ENCODE data around the gene LRRTM1.
A peak's percentile ranks its signal among the peaks of the same experiment; 100 is the strongest.

LRRTM1 gene

DNA sequence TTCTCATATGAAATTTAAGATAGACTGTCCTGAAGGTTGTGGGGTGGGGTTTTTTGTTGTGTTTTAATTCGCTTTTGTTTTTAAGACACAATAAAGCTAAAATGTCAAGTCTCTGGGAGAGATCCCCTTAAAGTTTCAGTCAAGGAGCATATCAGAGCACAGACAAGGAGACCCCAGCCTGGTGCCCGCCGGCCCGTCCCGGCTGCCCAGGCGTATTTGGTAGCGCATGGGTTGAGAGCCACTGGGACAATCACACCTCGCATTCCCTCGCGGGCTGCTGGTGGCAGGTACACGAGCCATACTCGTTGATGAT, 2.6 kb downstream of the LRRTM1 start:
- FAIRE-seq = no peak

DNA sequence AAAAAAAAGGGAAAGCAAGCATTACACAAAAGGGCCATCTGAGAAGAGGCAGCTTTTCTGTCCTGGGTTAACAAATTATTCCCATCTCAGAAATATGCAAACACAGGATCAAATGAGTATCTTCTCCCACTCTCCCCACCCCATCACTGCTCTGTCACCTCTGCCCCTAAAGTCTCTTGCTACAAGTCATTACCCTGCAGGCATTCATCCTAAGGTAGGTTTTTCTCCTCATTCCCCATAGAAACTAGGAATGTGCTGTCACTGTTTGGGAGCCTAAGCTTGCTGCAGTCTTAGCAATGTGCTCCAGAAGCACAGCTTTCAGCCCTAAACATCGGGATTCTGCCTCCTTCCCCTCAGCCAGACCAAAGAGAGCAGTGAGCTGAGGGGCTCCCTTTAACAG, 3.6 kb downstream of the LRRTM1 start:
- no peak for FAIRE-seq

DNA sequence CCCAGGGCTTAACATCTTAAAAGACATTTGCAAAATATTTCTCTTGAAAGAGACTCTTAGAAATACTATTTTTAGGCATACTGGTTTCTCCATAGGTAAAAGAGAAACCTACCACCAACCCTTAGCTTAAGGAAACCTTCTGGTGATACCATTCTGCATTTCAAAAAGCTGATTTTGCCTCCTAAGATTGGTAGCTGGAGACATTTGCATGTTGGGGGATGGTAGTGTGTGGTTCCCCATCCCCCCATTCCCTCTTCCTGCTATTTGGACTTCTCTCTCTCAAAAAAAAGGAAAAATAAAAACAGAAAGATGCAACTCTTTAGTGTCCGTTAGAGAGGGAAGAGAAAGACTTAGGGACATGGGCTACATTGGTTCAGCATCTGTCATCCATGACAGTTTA, 4.2 kb downstream of the LRRTM1 start:
- no peak for FAIRE-seq

DNA sequence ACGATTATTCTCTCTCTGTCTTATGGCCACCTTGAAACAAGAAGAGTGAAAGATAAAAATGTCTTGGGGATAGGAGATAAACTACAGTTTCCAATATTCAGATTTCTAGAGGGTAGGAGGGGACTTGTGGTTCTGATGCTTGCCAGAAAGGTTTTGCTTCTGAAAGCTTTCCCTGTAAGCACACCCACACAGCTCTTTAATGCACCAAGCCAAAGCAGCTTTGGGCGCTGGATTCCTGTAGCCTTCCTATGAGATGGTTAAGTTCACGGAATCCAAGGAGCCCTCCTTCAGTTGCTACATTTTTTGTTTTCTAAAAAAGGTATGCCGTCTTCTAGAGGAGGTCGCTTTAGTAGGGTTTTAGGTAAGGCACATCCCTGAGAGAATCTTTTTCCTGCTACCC, 4.9 kb downstream of the LRRTM1 start:
- FAIRE-seq = no peak

DNA sequence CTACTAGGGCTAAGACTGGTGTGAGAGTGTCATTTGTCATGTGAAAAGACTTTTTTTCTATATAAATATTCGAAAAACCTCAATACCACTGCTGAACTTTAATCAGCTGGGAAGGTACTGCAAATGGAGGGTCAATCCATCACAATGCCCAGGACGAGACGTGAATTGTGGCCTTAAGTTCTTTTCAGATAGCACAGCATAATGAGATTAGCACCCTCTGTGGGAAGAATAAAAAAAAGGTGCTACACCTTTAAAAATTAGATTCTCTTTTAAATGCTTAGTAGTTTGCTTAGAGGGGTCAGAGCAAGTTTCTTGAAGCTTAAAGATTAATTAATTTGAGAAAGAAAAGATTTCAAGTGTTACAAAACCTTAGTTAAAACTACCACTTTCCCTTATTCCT, 5.6 kb downstream of the LRRTM1 start:
- no peak for FAIRE-seq

DNA sequence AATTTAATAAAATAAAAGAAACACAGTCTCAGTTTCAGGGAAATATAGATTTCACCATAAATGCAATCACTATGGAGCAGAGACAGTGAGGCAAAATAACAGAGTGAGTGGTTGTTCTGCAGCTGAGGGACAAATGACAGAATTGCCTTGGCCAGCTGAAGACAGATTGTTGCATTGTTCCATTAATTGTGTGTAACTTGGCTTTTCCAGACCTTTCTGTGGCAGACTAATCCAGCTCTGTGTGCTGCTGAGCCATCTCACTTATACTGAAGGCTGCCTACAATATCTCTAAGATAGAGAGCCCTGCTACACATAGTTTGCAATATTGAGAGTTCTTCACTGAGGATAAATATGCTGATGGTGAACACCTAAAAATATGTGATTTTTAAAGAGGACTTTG, 11.5 kb downstream of the LRRTM1 start:
- FAIRE-seq = no peak

DNA sequence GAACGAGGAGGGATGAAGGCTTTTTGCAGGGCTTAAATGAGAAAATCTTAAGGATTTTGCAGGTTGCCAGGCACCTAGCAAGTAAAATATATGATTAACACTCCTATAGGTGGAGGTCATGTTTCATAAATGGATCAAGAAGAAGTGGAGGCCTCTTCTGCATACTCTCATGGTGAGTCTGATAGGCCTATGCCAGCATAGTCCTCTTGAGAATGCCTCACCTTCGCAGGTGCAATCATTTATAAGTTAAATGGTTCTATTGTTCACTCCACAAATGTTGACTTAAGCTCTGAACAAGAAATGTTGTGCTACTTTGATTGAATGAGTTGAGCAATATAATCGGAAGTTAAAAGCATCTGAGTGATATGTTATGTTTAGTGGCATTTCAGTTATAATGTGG, 12.1 kb downstream of the LRRTM1 start:
- no peak for FAIRE-seq

DNA sequence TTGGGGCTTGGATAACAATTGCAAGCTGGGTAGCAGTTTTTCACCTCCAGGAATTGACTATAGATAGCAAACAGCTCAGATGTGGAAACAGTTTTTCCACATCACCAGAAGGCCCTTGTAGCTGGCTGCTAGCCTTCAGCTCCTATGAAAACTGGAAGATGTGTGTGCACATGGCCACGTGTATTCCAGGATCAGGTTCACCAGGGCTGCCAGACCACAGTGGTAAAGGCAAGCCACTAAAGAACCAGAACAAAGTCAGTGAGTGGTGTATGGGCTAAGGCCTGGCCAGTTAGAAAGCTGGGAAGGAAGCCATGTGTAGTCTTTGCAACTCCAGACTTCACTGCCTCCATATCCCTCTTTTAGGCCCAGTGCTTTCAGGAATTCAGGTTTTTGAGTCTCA, 12.9 kb downstream of the LRRTM1 start:
- FAIRE-seq = no peak

DNA sequence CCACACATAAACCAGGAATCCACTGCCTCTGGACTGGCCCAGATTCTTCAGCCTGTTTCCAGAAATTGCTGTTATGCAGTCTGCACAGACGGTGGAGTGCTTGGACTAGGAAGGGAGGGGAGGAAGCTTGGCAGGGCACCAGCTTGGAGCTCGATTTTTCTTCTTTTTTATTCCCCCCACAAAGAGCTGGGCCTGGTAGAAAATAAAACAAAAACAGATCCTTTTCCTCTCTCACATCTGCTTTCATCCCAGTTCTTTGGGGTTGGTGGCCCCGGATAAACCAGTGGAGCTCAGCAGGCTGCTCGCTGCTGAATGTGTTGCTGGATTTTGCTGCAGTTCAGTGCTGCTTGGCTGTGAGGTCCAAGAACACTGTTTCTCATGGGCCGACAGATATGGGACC, 16.0 kb downstream of the LRRTM1 start:
- no peak for FAIRE-seq

DNA sequence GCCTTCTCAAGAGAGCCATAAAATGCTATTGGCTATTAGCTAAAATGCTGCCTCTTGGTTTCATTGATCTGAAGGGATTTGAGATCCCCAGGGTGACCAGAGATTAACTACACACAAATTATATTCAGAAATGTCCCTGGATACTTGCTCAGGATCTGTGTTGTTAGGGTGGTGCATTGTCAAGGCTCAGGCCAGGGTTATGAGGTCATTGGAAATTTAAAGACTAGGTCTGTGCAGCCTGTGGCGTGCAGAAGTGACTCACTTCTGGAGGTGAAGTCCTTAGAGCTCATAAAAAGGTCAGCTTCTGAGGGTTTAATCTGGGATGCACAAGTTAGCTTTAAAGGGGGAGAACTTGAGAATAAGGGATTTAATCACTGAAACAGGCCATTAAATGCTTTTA, 23.5 kb downstream of the LRRTM1 start:
- FAIRE-seq = no peak

DNA sequence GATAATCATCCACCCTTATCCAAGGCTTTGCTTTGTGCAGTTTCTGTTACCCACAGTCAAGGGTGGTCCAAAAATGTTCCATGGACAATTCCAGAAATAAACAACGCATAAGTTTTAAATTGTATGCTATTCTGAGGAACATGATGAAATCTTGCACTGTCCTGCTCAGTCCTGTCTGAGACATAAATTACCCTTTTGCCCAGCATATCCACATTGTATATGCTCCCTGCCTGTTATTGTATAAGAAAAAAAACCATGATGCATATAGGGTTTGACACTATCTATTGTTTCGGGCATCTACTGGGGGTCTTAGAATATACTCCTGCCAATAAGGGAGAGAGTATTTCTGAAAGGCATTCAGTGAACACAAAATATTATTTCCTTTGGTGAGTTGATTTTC, 24.0 kb downstream of the LRRTM1 start:
- no peak for FAIRE-seq

DNA sequence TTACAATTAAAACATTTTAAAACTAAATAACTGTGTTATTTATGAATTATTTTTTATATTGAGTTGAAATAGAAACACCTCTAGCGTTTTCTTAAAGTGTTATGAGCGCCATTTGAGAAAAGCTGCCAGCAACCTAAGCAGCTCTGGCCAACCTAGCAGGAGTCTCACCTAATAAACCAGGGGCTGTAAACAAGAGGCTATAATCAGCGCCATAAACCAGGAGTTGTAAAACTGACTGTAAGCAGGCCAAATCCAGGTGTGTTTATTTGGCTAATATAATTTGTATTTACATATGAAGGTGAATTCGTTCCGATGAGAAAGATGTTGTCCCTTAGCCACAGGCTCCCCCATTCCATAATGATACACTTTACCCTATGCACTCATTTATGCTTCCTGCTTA, 34.7 kb downstream of the LRRTM1 start:
- no peak for FAIRE-seq

DNA sequence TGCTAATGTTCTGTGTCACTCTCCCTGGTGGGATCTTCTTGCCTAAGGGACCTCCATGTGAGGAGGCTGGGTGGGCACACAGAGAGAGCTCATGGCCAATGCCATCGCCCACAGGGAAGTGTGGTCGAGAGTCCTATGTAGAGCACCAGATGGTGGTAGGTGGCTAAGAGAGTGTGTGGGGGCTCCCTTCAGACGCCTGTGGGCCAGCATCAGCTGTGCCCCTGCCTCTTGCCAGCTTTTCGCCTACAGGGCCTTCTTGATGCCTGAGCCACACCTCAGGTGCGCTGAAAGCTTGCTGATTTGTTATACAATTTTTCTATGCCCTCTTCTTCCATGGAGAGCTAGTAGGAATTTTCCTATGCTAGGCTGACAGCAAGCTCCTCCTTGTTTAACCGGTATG, 38.3 kb downstream of the LRRTM1 start:
- no peak for FAIRE-seq

DNA sequence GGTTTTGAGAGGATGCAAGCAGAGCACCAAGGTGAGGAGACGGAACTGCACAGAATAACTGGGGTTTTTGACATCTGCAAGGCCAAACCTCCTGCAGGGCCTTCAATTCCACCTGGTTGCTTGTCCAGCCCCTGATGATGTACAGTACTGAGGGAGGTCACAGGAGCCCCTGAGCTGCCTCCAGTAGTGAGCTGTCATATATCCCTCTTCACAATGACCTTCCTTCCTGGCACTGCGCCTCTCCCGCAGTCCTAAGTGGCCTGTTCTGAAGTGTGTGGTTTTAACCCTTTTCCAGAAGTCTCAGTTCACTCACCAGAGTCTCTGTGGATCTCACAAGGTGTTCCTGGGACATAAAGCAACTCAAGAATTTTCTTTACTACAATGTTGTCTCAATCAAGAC, 45.3 kb downstream of the LRRTM1 start:
- no peak for FAIRE-seq

DNA sequence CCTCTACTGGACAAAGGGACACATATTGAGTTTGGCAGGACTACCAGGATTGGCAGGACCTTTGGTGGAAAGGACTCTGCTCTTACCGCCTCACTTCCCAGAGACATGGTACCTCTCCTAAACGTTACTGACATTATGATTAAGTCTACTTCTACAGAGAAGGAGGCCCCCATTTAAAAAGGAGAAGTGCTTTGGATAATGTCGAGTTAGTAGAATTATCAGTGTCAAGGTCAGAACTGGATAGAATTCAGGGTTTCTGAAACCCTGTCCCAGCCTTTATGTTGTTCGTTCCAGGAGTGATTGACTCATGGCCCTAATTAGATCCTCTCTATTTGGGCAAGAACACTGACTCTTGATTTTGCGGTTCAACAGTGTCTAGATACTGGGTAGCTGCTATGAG, 45.8 kb downstream of the LRRTM1 start:
- no peak for FAIRE-seq

DNA sequence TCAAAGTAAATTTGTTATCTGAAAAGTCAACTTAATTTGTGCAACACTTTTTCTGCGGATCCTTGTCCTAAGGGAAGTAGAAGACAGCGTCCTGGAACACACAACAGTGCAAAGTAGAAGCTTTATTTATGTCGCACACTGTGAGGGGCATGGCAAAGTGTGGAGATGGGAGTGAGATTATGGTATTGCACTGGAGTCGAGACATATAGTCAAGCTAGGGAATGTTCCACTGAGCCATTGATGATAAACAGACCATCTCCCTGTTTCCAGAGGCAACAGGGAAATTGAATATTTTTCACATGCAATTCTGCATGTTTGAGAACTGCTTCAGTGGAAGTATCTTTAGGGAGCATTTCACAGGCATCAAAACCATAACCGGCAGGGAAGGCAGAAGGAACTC, 46.2 kb downstream of the LRRTM1 start:
- FAIRE-seq = no peak

DNA sequence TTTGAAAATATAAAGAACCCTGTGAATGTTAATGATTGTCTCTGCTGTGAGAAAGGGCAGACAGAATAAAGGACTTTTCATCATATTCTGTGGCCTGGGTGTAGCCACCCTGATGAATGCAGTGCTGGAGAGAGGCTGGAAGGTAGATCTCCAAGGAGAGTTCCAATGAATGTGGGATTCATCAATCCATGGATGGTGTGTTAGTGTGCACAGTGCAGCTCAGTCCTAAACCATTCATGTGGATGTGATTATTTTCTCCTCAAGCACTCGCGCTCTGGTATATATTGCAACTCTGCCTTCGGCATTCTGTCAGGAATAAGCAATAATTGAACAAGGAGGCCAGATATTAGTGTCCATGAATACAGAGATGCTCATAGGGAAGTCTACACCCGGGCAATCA, 47.1 kb downstream of the LRRTM1 start:
- FAIRE-seq = no peak

DNA sequence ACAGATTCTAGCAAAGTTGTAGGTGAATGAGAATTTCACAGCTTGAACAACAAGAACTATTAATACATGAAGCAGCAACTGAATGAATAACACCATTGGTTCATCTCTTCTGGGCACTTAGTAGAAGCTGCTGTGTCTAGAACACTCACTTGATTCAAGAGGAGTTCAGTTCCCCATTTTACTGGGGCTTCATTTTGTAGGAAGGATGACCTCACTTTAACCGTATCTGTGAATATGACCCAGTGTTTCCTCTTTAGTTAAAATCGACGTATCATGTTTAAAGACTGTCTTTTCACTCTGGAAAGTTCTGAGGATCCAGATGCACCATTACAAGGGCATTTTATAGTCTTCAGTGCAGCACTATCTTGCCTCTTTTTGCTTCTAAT, 47.8 kb downstream of the LRRTM1 start:
- no peak for FAIRE-seq

DNA sequence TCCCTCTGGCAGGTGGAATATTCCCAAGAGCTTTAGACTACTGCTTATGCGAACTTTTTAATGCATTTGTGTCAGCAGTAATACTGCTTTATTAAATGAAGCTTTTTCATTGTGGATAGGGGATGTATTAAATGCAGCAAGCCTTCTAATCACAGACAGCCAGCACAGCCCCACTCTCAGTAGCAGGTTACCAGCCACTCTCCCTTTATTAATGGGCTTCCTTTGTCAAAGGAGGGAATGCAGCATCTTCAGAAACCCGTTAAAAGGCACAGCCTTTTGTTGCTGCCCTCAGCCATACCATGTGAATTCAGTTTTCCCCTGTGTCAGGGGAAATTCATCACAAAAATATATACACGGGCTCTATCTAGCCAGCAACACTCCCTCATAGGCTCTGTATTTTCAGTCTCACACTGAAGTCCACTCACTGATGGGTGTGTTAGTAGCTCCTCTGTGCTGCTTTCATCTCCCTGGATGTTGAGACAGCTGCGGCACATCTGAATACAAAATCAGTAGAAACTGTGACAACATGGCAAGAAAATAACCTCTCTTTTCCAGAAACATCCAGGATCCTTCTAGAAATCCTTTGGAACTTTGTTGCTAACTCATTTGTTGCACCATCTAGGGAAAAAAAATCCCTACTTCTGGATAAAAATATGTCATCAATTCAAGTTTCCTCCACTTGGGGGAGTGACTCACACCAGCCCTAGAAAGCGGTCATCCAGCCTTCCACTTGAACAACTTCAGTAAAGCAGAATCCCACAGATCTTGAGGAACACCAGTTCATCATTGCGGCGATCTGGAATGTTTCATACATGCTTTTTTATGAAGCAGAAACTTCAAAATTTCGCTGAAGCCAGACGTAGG, 48.4 kb downstream of the LRRTM1 start:
- peak; percentile 19 for FAIRE-seq

DNA sequence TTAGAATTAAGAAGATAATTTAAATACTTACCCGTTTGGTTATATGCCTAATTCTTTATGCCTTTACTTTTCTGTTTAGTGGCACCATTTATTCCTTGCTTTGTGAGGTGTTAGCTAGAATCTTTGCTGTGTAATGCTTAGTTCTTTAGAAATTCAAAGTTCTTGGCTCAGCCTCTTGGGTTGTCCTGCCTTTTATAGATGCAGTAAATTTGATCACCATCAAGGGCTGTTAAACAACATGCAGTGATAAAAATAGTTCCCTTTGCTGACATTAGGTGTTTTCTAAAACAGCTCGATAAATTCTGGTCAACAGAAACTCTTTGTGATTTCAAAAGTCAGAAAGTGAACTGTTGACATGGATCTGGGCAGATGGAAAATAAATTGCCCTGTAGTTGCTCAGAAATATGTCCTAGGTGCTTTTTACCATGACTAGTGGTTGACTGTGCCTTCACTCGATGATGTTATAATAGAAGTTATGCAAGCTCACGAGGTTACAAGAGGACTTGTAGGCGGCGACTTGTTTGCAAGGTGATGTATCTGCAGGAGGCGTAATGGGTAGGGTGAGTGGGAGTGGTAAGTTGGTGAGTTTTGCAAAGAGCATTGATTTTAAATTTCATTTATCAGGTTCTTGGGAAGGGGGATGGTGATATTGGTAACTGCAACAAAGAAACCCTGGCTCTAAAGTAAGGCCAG, 52.1 kb downstream of the LRRTM1 start:
- no peak for FAIRE-seq

Measured in A204.1 (cell line).